Endometrial microvascular endothelial cells (primary cell): Measurements from ENCODE around the gene GNB1. TPM values are rescaled to one million over a fixed set of nuclear protein-coding genes. Genes with fewer than 3 reads are reported as not detected.

Experiments
- in situ Hi-C: cut with HindIII; loops from 2 replicates; pipeline ENCODE4 v1.10.0; 2017; ENCODE audit warnings: low sequenced_read_pairs, low pct_unique_long_range_greater_than_20kb; ENCODE audit errors: inconsistent ontology term
- total RNA-seq: library from RNA; depleted of rRNA; stranded (reverse); fragments of >200 nt; gene quantifications from one replicate; pipeline ENCODE4 v1.2.3, GENCODE V29; 2015; ENCODE audit errors: inconsistent ontology term

The GNB1 gene
- total RNA-seq, 1 donor from 2014 or later = 184 TPM

DNA sequence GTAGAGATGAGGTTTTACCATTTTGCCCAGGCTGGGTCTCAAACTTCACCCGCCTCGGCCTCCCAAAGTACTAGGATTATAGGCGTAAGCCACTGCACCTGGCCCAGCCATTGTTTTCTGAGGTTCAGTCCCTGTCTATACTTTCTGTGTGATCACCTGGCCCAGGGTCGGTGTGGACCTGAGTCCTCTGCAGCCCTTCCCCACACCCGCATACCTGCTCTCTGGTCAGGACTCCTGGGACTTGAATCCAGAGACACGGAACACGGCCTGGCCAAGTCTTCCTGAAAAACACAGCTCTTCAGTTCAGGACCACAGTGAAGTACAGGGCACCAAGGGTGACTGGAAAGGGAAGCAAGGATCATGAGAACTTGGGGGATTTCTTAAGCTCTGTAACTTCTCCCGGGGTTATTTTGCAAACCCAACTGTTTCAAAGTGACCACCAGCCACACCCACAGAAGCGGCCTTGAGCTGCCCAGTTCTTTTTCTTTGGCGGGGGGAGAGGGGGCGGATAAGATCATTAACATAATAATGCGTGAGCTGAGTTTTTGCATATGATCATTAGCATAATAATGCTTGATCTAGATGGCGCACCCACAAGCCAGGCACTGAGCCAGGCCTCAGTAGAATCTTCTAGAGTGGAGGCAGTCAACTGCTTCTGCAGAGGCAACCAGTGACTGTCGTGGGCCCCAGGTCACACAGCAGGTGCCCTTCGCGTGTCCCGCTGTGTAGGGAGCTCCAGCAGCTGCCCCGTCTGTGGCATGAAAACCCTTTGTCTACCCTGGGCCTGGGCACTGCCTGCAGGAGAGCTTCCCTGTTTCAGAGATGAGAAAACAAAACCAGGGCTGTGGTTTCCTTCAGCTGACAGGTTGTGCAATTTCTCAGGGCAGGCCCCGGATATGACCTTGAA lies 110.9 kb downstream of the GNB1 start:
- in situ Hi-C loops = no loop called here

DNA sequence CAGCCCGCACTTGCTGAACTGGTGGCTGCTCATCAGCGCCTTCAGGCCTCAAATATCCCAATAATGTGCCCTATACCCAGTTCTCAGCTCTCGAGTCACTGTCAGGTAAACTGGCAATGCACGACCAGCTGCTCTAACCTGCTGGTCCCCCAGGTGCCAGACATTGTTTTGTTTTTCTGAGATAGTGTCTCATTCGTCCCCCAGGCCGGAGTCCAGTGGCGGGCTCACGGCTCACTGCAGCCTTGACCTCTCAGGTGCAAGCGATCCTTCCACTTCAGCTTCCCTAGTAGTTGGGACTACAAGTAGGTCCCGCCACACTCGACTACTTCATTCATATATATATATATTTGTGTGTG lies 111.6 kb downstream of the GNB1 start:
- in situ Hi-C loops = no loop called here

DNA sequence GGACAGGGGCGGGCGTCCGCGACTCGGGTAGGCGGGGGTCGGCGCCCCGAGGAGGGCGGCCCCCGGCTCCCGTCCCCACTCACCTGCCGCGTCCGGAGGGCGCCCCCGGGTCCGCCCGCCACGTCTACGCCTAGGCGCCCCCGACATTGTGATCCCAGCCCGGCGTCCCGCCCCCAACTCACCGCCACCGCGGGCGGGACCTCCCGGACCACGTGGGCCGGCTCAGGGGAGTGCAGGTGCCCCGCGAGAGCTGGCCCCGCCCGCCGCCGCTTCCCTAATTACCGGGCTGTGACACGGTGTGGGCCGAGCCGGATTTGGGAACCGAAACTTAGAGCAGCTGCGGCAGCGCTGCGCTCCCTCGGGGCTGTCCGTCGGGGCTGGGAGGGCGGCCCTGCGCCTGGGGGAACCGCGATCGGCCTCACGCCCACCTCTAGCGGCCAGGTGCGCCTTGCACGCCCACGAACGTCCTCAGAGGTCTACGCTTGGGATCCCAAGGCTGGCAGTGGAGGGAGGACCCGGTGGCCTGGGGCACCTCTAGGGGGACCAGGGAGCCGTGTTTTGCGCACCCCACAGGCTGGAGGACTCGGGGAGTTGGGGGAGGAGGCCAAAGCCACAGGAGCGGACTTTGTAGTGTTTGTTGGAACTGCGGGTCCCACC lies 112.1 kb downstream of the GNB1 start:
- in situ Hi-C loops = no loop called here

DNA sequence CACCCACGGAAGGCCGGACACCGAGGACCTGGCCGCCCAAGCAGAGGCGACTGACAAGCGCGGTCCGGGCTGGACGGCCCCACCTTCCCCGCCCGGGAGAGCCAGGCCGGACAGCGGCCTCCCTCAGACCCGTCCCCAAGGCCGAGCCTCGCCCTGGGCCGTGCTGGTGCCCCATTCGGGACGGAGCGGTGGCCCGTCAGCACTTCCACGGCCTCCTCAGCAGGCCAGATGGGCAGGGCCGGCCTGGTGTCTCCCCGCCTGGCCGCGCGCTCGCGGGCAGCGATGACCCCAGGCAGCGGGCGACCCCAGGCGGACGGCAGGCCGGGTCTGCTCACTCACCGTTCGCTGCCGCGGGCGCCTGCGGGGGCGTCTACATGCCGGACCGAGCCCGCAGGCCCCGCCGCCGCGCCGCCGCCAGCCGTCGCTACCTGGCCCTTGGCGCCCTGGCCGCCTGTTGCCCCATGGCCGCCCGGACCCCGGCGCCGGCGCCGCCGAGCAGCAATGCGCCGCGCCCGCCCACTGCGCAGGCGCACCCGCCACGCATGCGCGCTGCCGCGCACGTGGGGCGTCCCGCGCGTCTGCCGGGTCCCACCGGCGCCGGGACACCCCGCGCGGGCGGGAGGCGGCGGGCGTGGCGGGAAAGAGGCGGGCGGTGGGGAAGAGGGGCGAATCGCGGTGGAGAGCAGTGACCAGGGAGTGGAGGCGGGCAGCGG lies 112.8 kb downstream of the GNB1 start, which contains the start of gene NADK:
Gene NADK, minus strand, starts transcription at position 521 of the 713 bp plus-strand sequence. CDS start 13,064 bp downstream, outside the sequence.
- in situ Hi-C loops = no loop called here

DNA sequence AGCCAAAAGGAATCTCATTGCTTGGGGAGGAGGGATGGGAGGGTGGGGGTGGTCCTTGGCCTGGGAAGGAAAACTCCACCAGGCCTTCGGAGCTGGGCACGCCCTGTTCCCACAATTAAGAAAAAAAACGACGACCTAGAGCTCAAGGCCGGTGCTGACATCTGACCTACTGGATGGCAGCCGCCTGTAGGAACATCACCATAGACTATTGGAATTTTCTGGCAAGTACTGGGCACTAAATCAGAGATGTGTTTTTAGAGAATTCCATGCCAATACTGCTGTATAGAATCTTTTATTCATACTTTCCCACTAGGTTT lies 113.3 kb downstream of the GNB1 start:
- in situ Hi-C loops = no loop called here

DNA sequence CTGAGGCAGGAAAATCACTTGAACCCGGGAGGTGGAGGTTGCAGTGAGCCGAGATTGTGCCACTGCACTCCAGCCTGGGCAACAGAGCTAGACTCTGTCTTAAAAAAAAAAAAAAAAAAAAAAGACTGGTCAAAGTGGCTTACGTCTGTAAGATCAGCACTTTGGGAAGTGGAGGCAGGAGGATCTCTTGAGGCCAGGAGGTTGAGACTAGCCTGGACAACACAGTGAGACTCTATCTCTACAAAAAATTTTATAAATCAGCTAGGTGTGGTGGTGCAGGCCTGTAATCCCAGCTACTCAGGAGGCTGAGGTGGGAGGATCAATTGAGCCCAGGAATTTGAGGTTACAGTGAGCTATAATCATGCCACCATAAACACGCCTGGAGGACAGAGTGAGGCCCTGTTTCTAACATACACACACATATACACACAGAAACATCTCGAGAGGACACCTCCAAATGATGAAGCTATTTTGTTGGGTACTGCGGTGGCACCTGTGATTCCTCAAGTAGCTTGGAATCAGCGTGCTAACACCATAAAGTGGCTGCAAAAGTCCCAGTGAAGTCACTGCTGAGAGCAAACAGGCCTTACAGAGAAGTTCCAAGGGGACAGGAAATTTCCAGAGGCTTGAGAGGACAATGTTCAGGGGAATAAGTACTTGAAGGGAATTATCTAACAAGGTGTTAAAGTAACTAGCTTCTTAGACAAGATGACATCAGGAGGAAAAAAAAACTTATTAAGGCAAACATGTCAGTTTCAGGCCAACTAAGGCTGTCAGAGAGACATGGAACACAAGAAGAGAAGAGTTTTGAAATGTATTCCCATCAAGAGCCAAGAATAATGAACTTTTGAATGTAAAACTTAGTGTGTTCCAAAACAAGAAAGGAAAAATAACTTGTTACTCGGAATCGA lies 114.0 kb downstream of the GNB1 start:
- in situ Hi-C loops = no loop called here

DNA sequence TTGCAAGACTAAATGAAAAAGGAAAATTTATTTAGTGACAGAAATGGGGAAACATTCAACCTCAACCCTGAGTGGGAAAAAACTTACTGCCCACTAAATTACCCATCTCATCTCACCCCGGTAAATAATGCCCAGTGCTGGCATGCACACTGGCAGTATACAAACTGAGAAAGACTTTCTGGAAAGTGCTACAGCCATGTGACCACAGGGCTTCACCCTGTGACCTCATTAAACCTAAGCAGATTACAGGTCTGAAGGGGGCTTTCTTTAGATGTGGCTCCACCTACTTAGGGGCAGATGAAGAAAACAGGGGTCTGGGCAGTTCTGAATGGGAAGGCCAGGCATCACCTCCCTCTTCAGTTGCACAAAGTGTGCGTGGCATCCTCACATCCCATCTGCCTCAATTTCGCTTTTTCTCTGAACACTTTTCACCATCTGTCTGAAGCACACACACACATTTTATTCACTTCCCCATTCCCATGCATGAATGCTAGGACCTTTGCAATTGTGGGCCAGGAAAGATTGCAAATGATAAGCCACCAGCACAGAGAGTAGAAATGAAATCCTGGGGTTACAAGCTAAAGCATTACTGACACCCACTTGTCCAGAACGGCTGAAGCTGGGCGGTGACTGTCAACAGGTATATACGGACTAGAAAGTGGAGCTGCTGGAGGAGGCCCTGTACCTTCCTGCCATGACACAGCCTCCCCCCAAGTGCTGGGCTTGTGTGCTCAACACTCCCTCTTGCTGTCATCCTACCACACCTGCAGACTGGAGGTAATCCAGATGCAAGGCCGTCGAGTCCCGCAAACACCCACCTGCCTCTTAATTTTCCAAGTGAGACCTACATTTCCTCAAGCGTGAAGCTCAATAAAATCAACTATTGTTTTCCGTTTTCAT lies 115.3 kb downstream of the GNB1 start:
- in situ Hi-C loops = no loop called here

DNA sequence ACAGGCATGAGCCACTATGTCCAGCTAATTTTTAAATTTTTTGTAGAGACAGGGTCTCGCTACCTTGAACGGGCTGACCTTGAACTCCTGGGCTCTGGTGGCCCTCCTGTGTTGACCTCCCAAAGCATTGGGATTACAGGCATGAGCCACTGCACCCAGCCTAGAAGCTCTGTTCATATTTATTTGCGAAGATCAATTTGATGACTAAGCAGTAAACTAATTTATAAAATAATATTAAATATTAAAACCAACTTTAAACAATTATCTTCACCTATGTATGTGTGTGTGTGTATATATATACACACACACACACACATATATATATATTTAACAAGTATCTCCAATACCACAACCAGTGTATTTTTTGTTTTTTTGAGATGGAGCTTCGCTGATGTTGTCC lies 117.0 kb downstream of the GNB1 start:
- in situ Hi-C loops = no loop called here

DNA sequence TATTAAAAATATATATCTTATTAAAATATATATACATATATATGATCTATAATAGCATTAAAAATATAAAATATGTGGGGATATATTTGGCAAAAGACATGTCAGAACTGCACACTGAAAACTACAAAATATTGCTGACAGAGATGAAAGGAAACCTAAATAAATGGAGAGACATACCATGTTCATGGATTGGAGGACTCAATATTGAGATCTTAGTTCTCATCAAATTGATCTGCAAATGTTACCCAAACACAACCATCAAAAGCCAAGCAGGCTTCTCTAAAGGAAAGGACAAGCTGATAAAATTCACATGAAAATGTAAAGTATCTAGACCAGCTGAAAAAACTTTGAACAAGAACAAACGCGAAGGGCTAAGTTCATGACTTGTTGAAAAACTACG lies 119.8 kb downstream of the GNB1 start:
- in situ Hi-C loops = no loop called here

DNA sequence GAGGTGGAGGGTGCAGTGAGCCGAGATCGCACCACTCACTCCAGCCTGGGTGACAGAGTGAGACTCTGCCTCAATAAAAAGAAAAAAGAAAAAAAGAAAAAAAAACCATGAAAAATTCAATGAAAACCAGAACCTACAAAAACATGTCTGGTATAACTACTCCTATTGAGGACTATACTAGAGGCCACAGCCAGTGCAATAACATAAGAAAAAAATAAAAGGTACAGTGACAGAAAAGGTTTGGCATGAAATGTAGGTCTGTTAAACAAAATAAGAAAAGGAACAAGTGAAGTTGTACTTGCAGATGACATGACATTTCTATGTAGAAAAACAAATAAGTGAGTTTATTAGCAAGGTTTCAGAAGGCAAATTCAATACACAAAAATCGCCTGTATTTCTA lies 120.8 kb downstream of the GNB1 start:
- in situ Hi-C loops = no loop called here

DNA sequence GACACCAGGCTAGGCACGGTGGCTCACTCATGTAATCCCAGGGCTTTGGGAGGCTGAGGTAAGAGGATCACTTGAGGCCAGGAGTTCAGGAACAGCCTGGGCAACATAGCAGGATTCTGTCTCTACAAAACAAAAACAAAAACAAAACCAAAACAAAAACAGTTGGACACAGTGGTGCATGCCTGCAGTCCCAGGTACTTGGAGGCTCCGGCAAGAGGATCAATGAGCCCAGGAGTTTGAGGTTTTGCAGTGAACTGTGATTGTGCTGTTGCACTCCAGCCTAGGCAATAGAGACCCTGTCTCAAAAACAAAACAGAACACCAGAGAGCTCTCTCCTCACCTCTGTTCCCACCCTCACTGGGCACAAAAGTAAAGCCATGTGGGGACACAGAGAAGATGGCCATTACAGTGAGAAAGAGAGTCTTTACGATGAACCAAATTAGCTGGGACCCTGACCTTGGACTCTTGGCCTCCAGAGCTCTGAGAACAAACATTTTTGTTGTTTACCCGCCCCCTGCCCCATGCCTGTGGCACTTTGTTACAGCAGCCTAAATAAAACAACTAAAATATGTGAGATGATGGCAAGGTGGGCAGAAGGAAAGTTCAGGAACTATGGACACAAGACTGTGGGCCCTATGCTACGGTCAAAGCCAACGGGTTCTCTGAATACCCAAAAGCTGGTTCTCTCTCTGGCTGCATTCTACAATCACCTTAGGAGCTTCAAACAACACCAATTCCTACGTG lies 122.5 kb downstream of the GNB1 start:
- in situ Hi-C loops = no loop called here

DNA sequence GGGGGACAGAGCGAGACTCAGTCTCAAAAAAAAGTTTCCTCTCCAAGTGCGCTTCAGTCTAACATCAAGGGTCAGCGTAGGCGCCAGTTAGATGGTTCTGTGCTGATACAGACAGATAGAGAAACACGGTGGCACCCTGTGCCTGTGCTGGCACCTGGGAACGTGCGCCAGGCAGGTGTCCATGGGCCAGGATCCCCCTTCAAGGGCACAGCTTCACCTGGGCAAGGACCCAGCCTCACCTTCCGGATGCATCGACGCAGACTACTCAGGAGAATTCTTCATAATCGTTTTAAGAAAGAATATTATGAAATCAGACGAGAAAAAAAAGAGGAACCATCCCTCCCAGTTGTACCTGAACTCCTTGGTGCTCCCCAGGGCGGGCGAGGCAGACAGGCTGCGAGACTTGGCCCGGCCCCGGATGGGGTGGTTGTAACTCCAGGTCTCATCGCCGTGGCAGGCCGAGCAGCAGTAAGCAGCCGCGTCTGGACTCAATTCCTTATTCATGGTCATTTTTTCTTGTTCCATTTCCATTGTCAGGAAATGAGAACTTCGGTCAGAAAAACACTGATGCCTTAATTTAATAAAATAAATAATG lies 125.9 kb downstream of the GNB1 start:
- in situ Hi-C loops = no loop called here

DNA sequence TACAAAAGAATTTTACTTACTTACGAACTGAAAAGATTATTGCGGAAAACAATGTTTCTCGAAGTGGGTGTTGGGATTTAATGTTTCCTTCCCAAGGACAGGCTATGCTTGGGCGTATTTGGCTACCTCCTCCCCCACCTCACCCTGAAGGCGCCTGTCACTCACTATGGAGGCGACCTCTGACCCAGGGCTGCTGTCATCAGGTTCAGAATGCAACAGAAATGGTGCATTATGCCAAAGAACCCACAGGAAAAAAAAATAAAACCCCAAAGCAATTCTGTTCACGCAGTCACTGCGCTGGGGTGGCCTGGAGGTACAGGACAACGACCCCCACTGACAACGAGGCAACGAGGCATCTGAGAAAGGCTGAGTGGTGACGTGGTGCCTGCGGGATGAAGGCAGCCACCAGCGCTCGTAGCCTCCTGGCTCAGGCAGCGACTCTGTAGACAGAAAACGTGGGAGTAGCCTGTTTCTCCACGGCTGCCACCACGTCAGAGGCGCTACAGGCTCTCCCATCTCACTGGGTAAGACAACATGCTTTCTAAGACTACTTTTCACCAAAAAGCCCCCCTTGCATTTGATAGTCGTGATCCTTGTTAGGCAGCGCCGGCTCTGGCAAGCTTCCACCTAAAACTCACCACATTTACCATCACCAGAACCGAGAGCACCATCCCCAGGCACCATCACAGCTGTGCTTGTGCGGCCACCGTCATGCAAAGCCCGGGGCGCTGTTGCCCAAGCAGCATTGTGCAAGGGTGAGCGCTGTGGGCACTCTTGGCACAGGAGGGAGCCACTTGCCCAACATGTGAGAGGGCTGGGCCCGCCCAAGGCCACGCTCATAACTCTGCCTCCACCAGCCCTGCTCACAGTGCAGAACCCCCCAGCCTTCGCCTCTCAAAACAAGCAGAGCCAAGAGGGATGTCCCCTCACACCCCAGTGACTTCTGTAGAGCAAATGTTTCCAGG lies 126.9 kb downstream of the GNB1 start:
- in situ Hi-C loops = no loop called here

DNA sequence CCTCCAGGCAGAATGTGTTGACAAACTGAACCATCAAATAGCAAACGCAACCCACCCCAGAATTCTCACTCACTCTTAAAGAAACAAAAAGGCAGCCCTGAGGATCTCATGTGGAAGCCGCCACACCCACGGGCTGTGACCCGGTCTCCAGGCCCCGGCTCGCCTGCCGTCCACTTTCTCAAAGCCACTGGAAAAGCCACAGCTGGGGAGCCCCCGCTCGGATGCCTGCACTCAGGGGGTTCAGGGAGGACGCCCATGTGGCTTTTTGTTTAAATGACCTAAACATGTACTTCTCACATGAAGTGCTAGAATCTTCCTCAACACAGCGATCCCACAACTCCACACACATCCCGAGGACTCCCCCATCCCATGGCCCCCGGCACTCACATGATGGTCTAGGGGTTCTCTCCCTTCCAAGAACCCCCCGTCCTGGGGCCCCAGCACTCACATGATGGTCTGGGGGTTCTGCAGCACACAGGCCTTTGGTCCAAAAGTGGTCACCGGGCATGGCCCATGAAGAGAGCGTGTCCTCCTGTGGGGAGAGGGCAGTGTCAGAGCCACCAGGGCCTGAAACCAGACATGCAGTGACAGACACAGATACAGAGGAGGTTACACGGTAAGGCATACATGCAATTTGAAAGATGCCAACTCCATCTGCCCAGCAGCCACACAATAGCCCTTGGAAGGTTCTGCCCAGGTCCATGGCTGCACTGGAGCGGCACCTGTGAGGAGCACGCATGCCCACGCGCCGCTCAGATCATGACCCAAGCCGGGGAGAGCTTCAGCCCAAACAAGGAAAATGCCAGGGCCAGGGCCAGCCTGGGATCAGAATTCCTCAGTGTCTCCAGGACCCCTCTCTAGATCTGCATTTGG lies 129.1 kb downstream of the GNB1 start:
- in situ Hi-C loops = no loop called here

DNA sequence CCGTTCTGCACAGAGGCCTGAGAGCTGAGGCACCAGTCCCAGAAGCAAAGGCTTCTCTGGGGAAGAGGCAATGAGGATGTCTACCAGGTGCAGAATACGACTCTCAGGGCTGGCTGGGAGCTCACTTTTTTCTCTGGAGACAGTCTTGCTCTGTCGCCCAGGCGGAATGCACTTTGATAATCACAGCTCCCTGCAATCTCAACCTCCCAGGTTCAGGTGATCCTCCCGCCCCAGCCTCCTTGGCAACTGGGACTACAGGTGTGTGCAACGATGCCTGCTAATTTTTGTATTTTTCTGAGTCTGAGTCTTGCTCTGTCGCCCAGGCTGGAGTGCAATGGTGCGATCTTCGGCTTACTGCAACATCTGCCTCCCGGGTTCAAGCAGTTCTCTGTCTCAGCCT lies 130.2 kb downstream of the GNB1 start:
- in situ Hi-C loops = no loop called here
